Esophagus squamous epithelium (tissue), 4 donors: Measurements from ENCODE around the gene AMPD2.

Experiments used
- CTCF ChIP-seq, 6 experiments: fragments of 450-650 bp in 4 of 6; fragments of 200-600 bp in 2 of 6; sonication (generic) in 2 of 6; IDR thresholded peaks; one replicate each; pipeline ENCODE4 v1.5.1; 2016 to 2019; ENCODE audit warnings: antibody characterized with exemption in 6 of 6, mild to moderate bottlenecking in 4 of 6, moderate library complexity in 4 of 6
- POLR2A ChIP-seq, 4 donors: fragments of 450-650 bp; IDR thresholded peaks; one replicate each; pipeline ENCODE4 v1.6.1; 2017; ENCODE audit warnings: antibody characterized with exemption in 4 of 4, mild to moderate bottlenecking in 4 of 4, moderate library complexity in 3 of 4

- no peak for TF ChIP-seq CTCF (IDR thresholded peaks at IDR 0.05)
- no peak for TF ChIP-seq POLR2A (IDR thresholded peaks at IDR 0.05)
Measured at GRCh38 chr1:109589177-109589576, 30.5 kb upstream of the AMPD2 start.
